Endothelial cell of umbilical vein (primary cell): Measurements from ENCODE around the gene TOM1L1.
"Not testable (repeated sequence)": the region's sequence is repeated elsewhere in the genome, so short reads cannot be mapped to it uniquely, and the experiment has no call there.

Source experiments
- CTCF ChIP-seq, 2 donors: IDR thresholded peaks; 1 replicate in 1 of 2; 2 replicates in 1 of 2; pipeline ENCODE4 v1.5.1; 2011; ENCODE audit warnings: low read length in 2 of 2, mild to moderate bottlenecking in 2 of 2, moderate library complexity in 2 of 2, control low read depth in 1 of 2, inconsistent platforms in 1 of 2, low read depth in 1 of 2; ENCODE audit not compliant: insufficient read depth in 1 of 2; ENCODE audit errors: extremely low read depth in 1 of 2
- EZH2 ChIP-seq: IDR thresholded peaks from 2 replicates; pipeline ENCODE4 v1.6.1; 2012; ENCODE audit warnings: borderline replicate concordance, low read depth, mild to moderate bottlenecking, moderate library complexity, low read length, inconsistent platforms; ENCODE audit not compliant: severe bottlenecking
- MAX ChIP-seq: IDR thresholded peaks from 2 replicates; pipeline ENCODE4 v1.6.1; 2011; ENCODE audit not compliant: insufficient read depth, insufficient read length
- MYC ChIP-seq: IDR thresholded peaks from one replicate; pipeline ENCODE4 v1.6.1; 2011; ENCODE audit warnings: mild to moderate bottlenecking, low read depth, low read length
- POLR2A ChIP-seq: IDR thresholded peaks from 2 replicates; pipeline ENCODE4 v1.6.1; 2012; ENCODE audit warnings: low read depth, mild to moderate bottlenecking, control low read depth, low read length
- POLR2AphosphoS5 ChIP-seq: IDR thresholded peaks from 2 replicates; pipeline ENCODE4 v1.6.1; 2012; ENCODE audit warnings: low read depth, mild to moderate bottlenecking, control low read depth, low read length, moderate library complexity; ENCODE audit not compliant: insufficient read depth

GRCh38 chr17:54875906-54876305, 24.7 kb upstream of the TOM1L1 start:
- not testable (repeated sequence) for TF ChIP-seq CTCF (IDR thresholded peaks at IDR 0.05; ENCODE audit: extremely low read depth in 1 of 2, insufficient read depth in 1 of 2, low read depth in 1 of 2, low read length in 2 of 2); POLR2A; POLR2AphosphoS5; EZH2; MAX; MYC
